Endothelial cell of umbilical vein (primary cell): ENCODE data around the gene TMEM87B. TPM values are rescaled to one million over a fixed set of nuclear protein-coding genes. Genes with fewer than 3 reads are reported as not detected.
A peak's percentile ranks its signal among the peaks of the same experiment; 100 is the strongest.

Source experiments
- BruUV-seq: library from RNA; stranded (reverse); fragments of 400-500 nt; replicated peaks from 2 replicates; lab custom pipeline; 2021; lab: Mats Ljungman, UMichigan
- CTCF ChIA-PET: fragments of 300-600, 350-600 bp; sonication (Branson Sonifier 250); formaldehyde crosslinking; loops from one replicate; lab custom pipeline; 2021; ENCODE audit warnings: antibody characterized with exemption, inconsistent platforms; lab: Charles Lee
- POLR2A ChIA-PET: fragments of 300-600, 350-600 bp; sonication (Branson Sonifier 250); formaldehyde crosslinking; loops from one replicate; lab custom pipeline; 2021; ENCODE audit warnings: antibody characterized with exemption, inconsistent platforms; lab: Charles Lee
- DNase-seq: peaks from one replicate; pipeline ENCODE4 v3.0.0-alpha.2; 2011; ENCODE audit warnings: low read depth, low spot score
- FAIRE-seq: peaks from 2 replicates; lab custom pipeline; 2011; peaks lifted over from hg19 to GRCh38; lab: Jason Lieb, UNC
- H2AFZ ChIP-seq: 2 replicates; pipeline ENCODE4 v1.6.0; 2012; ENCODE audit warnings: low read depth, low read length, control low read depth, inconsistent platforms
- H3K27ac ChIP-seq: 2 replicates; pipeline ENCODE4 v1.5.1; 2011; ENCODE audit warnings: low read depth, mild to moderate bottlenecking, control low read depth, low read length, moderate library complexity; ENCODE audit not compliant: insufficient read depth
- H3K27me3 ChIP-seq, 2 experiments: 2 replicates each; pipeline versions ENCODE4 v1.6.0 to v1.6.1; 2011; ENCODE audit warnings: low read length in 2 of 2, mixed read lengths in 1 of 2; ENCODE audit not compliant: control insufficient read depth in 2 of 2, insufficient read depth in 2 of 2
- H3K36me3 ChIP-seq, 2 experiments: 2 replicates in 1 of 2; 3 replicates in 1 of 2; pipeline ENCODE4 v1.5.1; 2011; ENCODE audit warnings: low read length in 2 of 2, mild to moderate bottlenecking in 1 of 2, moderate library complexity in 1 of 2; ENCODE audit not compliant: control insufficient read depth in 2 of 2, insufficient read depth in 2 of 2; ENCODE audit errors: extremely low read depth in 1 of 2
- H3K4me1 ChIP-seq: 3 replicates; pipeline ENCODE4 v1.5.1; 2011; ENCODE audit warnings: mild to moderate bottlenecking, low read length; ENCODE audit not compliant: control insufficient read depth, insufficient read depth; ENCODE audit errors: extremely low read depth
- H3K4me2 ChIP-seq: 2 replicates; pipeline ENCODE4 v1.6.1; 2011; ENCODE audit warnings: low read length, control low read depth, mixed read lengths; ENCODE audit not compliant: insufficient read depth
- H3K4me3 ChIP-seq, 3 experiments: fragments of 200-600 bp in 1 of 3; sonication (generic), shearing (Covaris generic) in 1 of 3; replicated peaks in 1 of 3; 2 replicates each; pipeline ENCODE4 v1.5.1; 2011 to 2016; ENCODE audit warnings: control low read depth in 3 of 3, low read length in 3 of 3, mild to moderate bottlenecking in 2 of 3, inconsistent platforms in 1 of 3, low read depth in 1 of 3, moderate library complexity in 1 of 3; ENCODE audit not compliant: insufficient read depth in 1 of 3
- H3K79me2 ChIP-seq: 2 replicates; pipeline ENCODE4 v1.6.0; 2012; ENCODE audit warnings: low read length, inconsistent platforms; ENCODE audit not compliant: control insufficient read depth, insufficient read depth
- H3K9ac ChIP-seq: replicated peaks from 2 replicates; pipeline ENCODE3; 2011; ENCODE audit warnings: low read length, control low read depth; ENCODE audit not compliant: insufficient read depth; ENCODE audit errors: extremely low read depth
- H3K9me1 ChIP-seq: replicated peaks from 3 replicates; pipeline ENCODE4 v1.6.0; 2011; ENCODE audit warnings: mild to moderate bottlenecking, low read length; ENCODE audit not compliant: control insufficient read depth, insufficient read depth; ENCODE audit errors: extremely low read depth
- H3K9me3 ChIP-seq: replicated peaks from 2 replicates; pipeline ENCODE4 v1.5.1; 2012; ENCODE audit warnings: low read length, inconsistent platforms; ENCODE audit not compliant: control insufficient read depth, insufficient read depth
- H4K20me1 ChIP-seq: replicated peaks from 2 replicates; pipeline ENCODE3; 2011; ENCODE audit warnings: mild to moderate bottlenecking, low read length; ENCODE audit not compliant: control insufficient read depth, insufficient read depth; ENCODE audit errors: extremely low read depth
- CTCF ChIP-seq, 2 donors: IDR thresholded peaks; 1 replicate in 1 of 2; 2 replicates in 1 of 2; pipeline ENCODE4 v1.5.1; 2011; ENCODE audit warnings: low read length in 2 of 2, mild to moderate bottlenecking in 2 of 2, moderate library complexity in 2 of 2, control low read depth in 1 of 2, inconsistent platforms in 1 of 2, low read depth in 1 of 2; ENCODE audit not compliant: insufficient read depth in 1 of 2; ENCODE audit errors: extremely low read depth in 1 of 2
- FOS ChIP-seq: IDR thresholded peaks from 2 replicates; pipeline ENCODE4 v1.6.1; 2011; ENCODE audit warnings: mild to moderate bottlenecking, low read length, moderate library complexity, borderline replicate concordance; ENCODE audit not compliant: insufficient read depth
- GATA2 ChIP-seq: IDR thresholded peaks from 2 replicates; pipeline ENCODE4 v1.7.0; 2011; ENCODE audit warnings: low read depth, mild to moderate bottlenecking, moderate library complexity, mixed read lengths, low read length; ENCODE audit not compliant: insufficient read length, insufficient read depth
- MAX ChIP-seq: IDR thresholded peaks from 2 replicates; pipeline ENCODE4 v1.6.1; 2011; ENCODE audit not compliant: insufficient read depth, insufficient read length
- MYC ChIP-seq: IDR thresholded peaks from one replicate; pipeline ENCODE4 v1.6.1; 2011; ENCODE audit warnings: mild to moderate bottlenecking, low read depth, low read length
- POLR2A ChIP-seq: IDR thresholded peaks from 2 replicates; pipeline ENCODE4 v1.6.1; 2012; ENCODE audit warnings: low read depth, mild to moderate bottlenecking, control low read depth, low read length
- POLR2AphosphoS5 ChIP-seq: IDR thresholded peaks from 2 replicates; pipeline ENCODE4 v1.6.1; 2012; ENCODE audit warnings: low read depth, mild to moderate bottlenecking, control low read depth, low read length, moderate library complexity; ENCODE audit not compliant: insufficient read depth
- dilution Hi-C: fragments of 300-500 bp; cut with MboI; formaldehyde crosslinking; loops from one replicate; pipeline ENCODE4 v1.15.0; 2019; ENCODE audit warnings: low sequenced_read_pairs; ENCODE audit not compliant: extremely low pct_ligation_motif_present
- intact Hi-C: fragments of 100-400 bp; cut with micrococcal nuclease; formaldehyde crosslinking; loops from one replicate; pipeline ENCODE4 v1.10.0; 2022
- polyA plus RNA-seq, 4 experiments: library from polyadenylated mRNA; depleted of rRNA in 3 of 4; stranded (reverse) in 3 of 4; unstranded in 1 of 4; fragments of >200 nt; gene quantifications; 2 replicates each; pipeline versions ENCODE4 v1.2.1 to v1.2.3, GENCODE V29; 2011 to 2012; ENCODE audit warnings: missing spikeins in 1 of 4
- total RNA-seq: library from RNA; stranded (reverse); gene quantifications from 2 replicates; pipeline ENCODE4 v1.2.3, GENCODE V29; 2021

TMEM87B gene
- total and polyA plus RNA-seq, 2 donors (not counting 3 experiments of a cell fraction or from before 2014, with no cell fraction given): 17.6 to 21.5 TPM

DNA sequence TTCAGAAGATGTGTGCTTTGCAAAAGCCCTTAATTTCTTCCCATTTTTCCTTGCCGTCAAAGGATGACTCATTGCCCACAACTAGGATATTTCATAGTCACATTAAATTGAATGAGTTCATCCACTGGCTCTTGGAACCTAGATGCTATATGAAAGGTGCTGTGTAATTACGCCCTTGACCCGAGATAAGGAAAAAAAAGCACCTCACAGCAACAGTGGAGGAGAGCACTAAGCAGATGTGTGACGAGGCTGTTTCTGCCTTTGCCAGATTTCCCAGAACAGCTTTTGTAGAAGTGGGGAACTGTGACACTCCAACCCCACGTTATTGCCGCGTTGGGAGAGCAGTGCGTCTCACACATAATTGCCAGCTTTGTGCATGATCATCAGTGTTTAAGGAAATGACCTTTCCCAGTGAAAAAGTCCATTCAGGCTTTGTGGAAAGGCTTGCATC lies 33.3 kb upstream of the TMEM87B start:
- dilution Hi-C loops: no loop called here

GRCh38 chr2:112023707-112024106 lies 31.4 kb upstream of the TMEM87B start:
- no TSS peak for BruUV-seq
- CTCF ChIA-PET: no interaction called here
- no peak overlapping the region for H3K4me3 ChIP-seq
- H3K27me3 ChIP-seq: no peaks in the 10 kb centered on the region
- H3K9ac ChIP-seq: no peak overlapping the region
- FAIRE-seq (no peak), DNase-seq (no peak)
- no peak overlapping the region for H3K4me2 ChIP-seq
- TF ChIP-seq POLR2AphosphoS5: no peak
- TF ChIP-seq POLR2A: no peak
- TF ChIP-seq MAX: no peak
- no peak for TF ChIP-seq CTCF (IDR thresholded peaks at IDR 0.05; ENCODE audit: extremely low read depth in 1 of 2, insufficient read depth in 1 of 2, low read depth in 1 of 2, low read length in 2 of 2)
- no peak for TF ChIP-seq GATA2
- TF ChIP-seq MYC: no peak
- no peaks in the 10 kb centered on the region for H4K20me1 ChIP-seq
- no peaks in the 10 kb centered on the region for H3K79me2 ChIP-seq
- no peaks in the 10 kb centered on the region for H3K9me1 ChIP-seq
- H2AFZ ChIP-seq: no peak overlapping the region
- H3K27ac ChIP-seq: no peak overlapping the region
- no peaks in the 10 kb centered on the region for H3K9me3 ChIP-seq
- H3K36me3 ChIP-seq: peaks cover 10 to 16% of the 10 kb centered on the region in 2 experiments
- dilution Hi-C loops: no loop called here
- POLR2A ChIA-PET: no interaction called here
- peaks cover 13% of the 10 kb centered on the region for H3K4me1 ChIP-seq
- intact Hi-C loops: no loop called here

More for the DNA sequence above, 33.3 kb upstream of the TMEM87B start:
- no peak overlapping the region for H2AFZ ChIP-seq
- FAIRE-seq (peak; percentile 83), DNase-seq (no peak)
- no peak overlapping the region for H3K4me3 ChIP-seq
- H3K9me1 ChIP-seq: no peaks in the 10 kb centered on the region
- peaks cover 12% of the 10 kb centered on the region for H3K4me1 ChIP-seq
- BruUV-seq: no TSS peak
- TF ChIP-seq MAX: no peak
- TF ChIP-seq FOS: peak; percentile 71
- H3K36me3 ChIP-seq: peaks cover 10 to 21% of the 10 kb centered on the region in 2 experiments
- H3K4me2 ChIP-seq: no peak overlapping the region
- H3K27me3 ChIP-seq: no peaks in the 10 kb centered on the region
- H4K20me1 ChIP-seq: no peaks in the 10 kb centered on the region
- CTCF ChIA-PET: interaction anchor here (1.3 to 1.5 kb wide), 2 partner anchors 81 to 134 kb away, joined by 3 to 4 read pairs; no protein-coding TSS in a partner anchor
- no peak overlapping the region for H3K9ac ChIP-seq
- no peaks in the 10 kb centered on the region for H3K79me2 ChIP-seq
- intact Hi-C loops: no loop called here
- no peak overlapping the region for H3K27ac ChIP-seq
- no peaks in the 10 kb centered on the region for H3K9me3 ChIP-seq
- POLR2A ChIA-PET: no interaction called here
